Adrenal gland (tissue), 12 donors: Measurements from ENCODE around the gene ARG1. TPM values are rescaled to one million over a fixed set of nuclear protein-coding genes. Genes with fewer than 3 reads are reported as not detected.

Experiments
- DNase-seq, 7 donors: peaks; one replicate each; pipeline ENCODE4 v3.0.0-alpha.2; 2019 to 2020
- H3K27ac ChIP-seq, 5 donors: fragments of 200-600 bp; sonication (generic) in 4 of 5; 1 replicate in 3 of 5; 2 replicates in 2 of 5; pipeline versions ENCODE4 v1.5.1 to v1.8.0; 2016 to 2020; ENCODE audit warnings: mild to moderate bottlenecking in 1 of 5
- H3K27me3 ChIP-seq: fragments of 200-600 bp; 2 replicates; pipeline ENCODE4 v1.8.0; 2021
- H3K36me3 ChIP-seq, 2 donors: fragments of 200-600 bp; replicated peaks in 1 of 2; 1 replicate in 1 of 2; 2 replicates in 1 of 2; pipeline versions ENCODE4 v1.5.1 to v1.8.0; 2018 to 2022
- H3K4me1 ChIP-seq, 2 donors: fragments of 200-600 bp; replicated peaks in 1 of 2; 1 replicate in 1 of 2; 2 replicates in 1 of 2; pipeline versions ENCODE4 v1.5.1 to v1.8.0; 2018 to 2021
- H3K4me3 ChIP-seq, 4 donors: fragments of 200-600 bp; sonication (generic) in 3 of 4; one replicate each; pipeline ENCODE4 v1.5.1; 2016 to 2018
- H3K9me3 ChIP-seq, 3 donors: fragments of 200-600 bp; sonication (generic) in 1 of 3; replicated peaks in 1 of 3; 1 replicate in 2 of 3; 2 replicates in 1 of 3; pipeline versions ENCODE4 v1.5.1 to v1.8.0; 2016 to 2021
- POLR2A ChIP-seq, 2 donors: fragments of 450-650 bp; IDR thresholded peaks; one replicate each; pipeline ENCODE4 v1.6.1; 2017; ENCODE audit warnings: antibody characterized with exemption in 2 of 2, mild to moderate bottlenecking in 2 of 2, moderate library complexity in 1 of 2
- WGBS, 4 donors: extraction: QIAGEN DNeasy Blood & Tissue Kit in 2 of 4; methylation state at CpG; one replicate each; pipeline versions ENCODE4 v1.1.5 to v1.1.7; 2013 to 2017; 5-methylcytosine and 5-hydroxymethylcytosine counted together
- intact Hi-C, 2 donors: fragments of 100-400 bp; cut with DNase I; formaldehyde crosslinking; loops; one replicate each; pipeline versions ENCODE4 v1.14.1 to v1.15.0; 2022 to 2023
- polyA plus RNA-seq, 3 donors: library from polyadenylated mRNA; stranded (reverse); fragments of 200-250 nt in 2 of 3; fragments of 350-450 nt in 1 of 3; fragmentation: Illumina TruSeq in 1 of 3; extraction: RNeasy Lipid Tissue Mini Kit (QIAGEN cat#74804) in 1 of 3; gene quantifications; one replicate each; pipeline ENCODE4 v1.2.3, GENCODE V29; 2013 to 2014
- total RNA-seq, 9 donors: library from RNA; depleted of rRNA in 4 of 9; stranded (reverse); fragments of >200 nt in 4 of 9; fragments of 120-200 nt in 1 of 9; fragmentation: NEBNext Ultra II Directional in 1 of 9; extraction: Animal tissue kit (Norgen Biotek cat#: 25700) in 1 of 9; gene quantifications; one replicate each; pipeline versions ENCODE4 v1.1.0 to v1.2.4, GENCODE V29; 2013 to 2023
- TF ChIP-seq, protein P1 (sequence below), 6 experiments: fragments of 450-650 bp in 4 of 6; fragments of 200-600 bp in 2 of 6; sonication (generic) in 1 of 6; IDR thresholded peaks; 1 replicate in 5 of 6; 2 replicates in 1 of 6; pipeline versions ENCODE4 v1.5.1 to v1.8.0; 2016 to 2021; ENCODE audit warnings: antibody characterized with exemption in 6 of 6, mild to moderate bottlenecking in 2 of 6, moderate library complexity in 1 of 6
- donor health status: healthy with polysubstance abuse.
- donor health status: Bipolar disorder and iron deficiency.
- donor health status: DM: yes; HTN: yes; CAD: no.
- donor health status: DM: no; HTN: no; CAD: no.
- donor health status: DM: no; HTN: no; CAD: no.
- donor health status: DM: yes; HTN: yes; CAD: no.

ARG1 gene
- total and polyA plus RNA-seq, 12 donors, result 0.20 to 0.68 (median 0.44) TPM; not detected in 4

DNA sequence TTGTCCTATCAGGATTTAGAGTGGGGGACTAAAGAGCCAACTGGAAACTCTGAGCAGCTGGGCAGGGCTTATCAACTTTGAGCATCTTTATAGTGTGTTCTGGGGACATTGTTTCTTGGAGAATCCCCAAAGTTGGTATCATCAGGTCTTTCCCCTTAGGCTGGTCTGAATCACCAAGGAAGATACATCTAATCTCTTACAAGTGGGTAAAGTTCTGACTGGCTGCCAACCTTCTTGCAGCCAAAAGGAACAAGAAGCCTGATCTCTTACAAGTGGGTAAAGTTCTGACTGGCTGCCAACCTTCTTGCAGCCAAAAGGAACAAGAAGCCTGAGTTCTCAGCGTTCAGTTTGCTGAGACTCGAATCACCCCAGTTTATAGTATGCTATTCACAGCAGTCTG is 56.6 kb downstream of the ARG1 start:
- Histone ChIP-seq H3K4me1 (peaks cover 7 to 20% of the 10 kb centered on the region in 2 donors), H3K4me3 (no peak overlapping the region), H3K27me3 (no peaks in the 10 kb centered on the region), H3K27ac (no peak overlapping the region), H3K36me3 (no peaks in the 10 kb centered on the region), H3K9me3 (no peaks in the 10 kb centered on the region)
- intact Hi-C loops, result no loop called here
- no peak for DNase-seq
- TF ChIP-seq POLR2A (IDR thresholded peaks at IDR 0.05), result no peak
- TF ChIP-seq, protein P1, sequence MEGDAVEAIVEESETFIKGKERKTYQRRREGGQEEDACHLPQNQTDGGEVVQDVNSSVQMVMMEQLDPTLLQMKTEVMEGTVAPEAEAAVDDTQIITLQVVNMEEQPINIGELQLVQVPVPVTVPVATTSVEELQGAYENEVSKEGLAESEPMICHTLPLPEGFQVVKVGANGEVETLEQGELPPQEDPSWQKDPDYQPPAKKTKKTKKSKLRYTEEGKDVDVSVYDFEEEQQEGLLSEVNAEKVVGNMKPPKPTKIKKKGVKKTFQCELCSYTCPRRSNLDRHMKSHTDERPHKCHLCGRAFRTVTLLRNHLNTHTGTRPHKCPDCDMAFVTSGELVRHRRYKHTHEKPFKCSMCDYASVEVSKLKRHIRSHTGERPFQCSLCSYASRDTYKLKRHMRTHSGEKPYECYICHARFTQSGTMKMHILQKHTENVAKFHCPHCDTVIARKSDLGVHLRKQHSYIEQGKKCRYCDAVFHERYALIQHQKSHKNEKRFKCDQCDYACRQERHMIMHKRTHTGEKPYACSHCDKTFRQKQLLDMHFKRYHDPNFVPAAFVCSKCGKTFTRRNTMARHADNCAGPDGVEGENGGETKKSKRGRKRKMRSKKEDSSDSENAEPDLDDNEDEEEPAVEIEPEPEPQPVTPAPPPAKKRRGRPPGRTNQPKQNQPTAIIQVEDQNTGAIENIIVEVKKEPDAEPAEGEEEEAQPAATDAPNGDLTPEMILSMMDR (IDR thresholded peaks at IDR 0.05), result no peak
- 54 to 93% (median 87%) methylated on average over 2 of the region's 2 CpGs for WGBS, 4 donors

DNA sequence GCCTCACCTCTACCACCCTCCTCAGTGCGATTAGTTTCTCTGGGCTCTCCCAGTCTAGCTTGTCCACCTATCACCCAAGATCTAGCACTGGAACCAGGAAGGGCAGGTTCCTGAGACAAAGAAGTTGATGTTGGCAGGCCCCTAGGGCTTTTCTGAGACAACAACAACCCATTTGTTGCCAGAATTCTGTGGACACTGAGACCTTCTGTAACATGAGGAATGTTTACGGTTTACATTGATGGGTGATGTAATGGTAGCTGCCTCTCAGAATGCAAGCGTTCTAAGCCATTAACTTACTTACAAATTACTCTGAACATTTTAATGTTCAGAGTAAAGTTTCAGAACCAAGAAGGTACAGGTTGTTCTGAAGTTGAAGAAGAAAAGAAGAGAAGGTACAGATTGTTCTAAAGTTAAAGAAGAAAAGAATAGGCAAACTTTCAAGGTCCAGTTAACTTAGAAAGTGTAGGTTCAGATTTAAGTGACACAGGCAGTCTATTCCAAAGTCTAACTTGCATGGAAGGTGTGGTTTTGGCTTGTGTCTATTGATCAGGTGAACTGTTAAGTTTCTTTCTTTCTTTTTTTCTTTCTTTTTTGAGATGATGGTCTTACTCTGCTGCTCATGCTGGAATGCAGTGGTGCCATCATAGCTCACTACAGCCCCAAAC is 58.7 kb downstream of the ARG1 start:
- 73 to 82% (median 80%) methylated on average over 3 of the region's 3 CpGs for WGBS, 4 donors
- H3K9me3 ChIP-seq, result no peaks in the 10 kb centered on the region

More for the DNA sequence above, 58.7 kb downstream of the ARG1 start:
- TF ChIP-seq, protein P1 (IDR thresholded peaks at IDR 0.05), result no peak
- no peak for TF ChIP-seq POLR2A (IDR thresholded peaks at IDR 0.05)
- Histone ChIP-seq H3K36me3 (no peaks in the 10 kb centered on the region), H3K4me1 (peaks cover 7 to 16% of the 10 kb centered on the region in 2 donors), H3K27ac (no peak overlapping the region), H3K27me3 (no peaks in the 10 kb centered on the region), H3K4me3 (no peak overlapping the region)
- no peak for DNase-seq
- intact Hi-C loops, result no loop called here

Other genes starting within 250 kb of the ARG1 start
- gene MED23, start 55.0 kb downstream of the ARG1 start, total RNA-seq, result 10 to 100 TPM; 16.9 to 46.1 (median 30.6) TPM
- 10 to 100 TPM; 18.5 to 27.0 (median 20.1) TPM for gene MED23, start 55.0 kb downstream of the ARG1 start, polyA plus RNA-seq
- gene ENPP3, start 64.1 kb downstream of the ARG1 start, total RNA-seq, result 10 to 100 TPM in 6 of 9 donors, 1 to 10 TPM in 3; 6.3 to 69.7 (median 12.2) TPM
- gene ENPP3, start 64.1 kb downstream of the ARG1 start, polyA plus RNA-seq, result 10 to 100 TPM in 1 of 3 donors, 1 to 10 TPM in 2; 4.9 to 17.8 (median 5.9) TPM
- gene OR2A4, start 128.2 kb downstream of the ARG1 start, total RNA-seq, result under 1 TPM in 1 of 9 donors, not detected in 8; 0.06 TPM
- under 1 TPM in 1 of 3 donors, not detected in 2; 0.56 TPM for gene OR2A4, start 128.2 kb downstream of the ARG1 start, polyA plus RNA-seq
- not detected for gene CTAGE9, start 137.8 kb downstream of the ARG1 start, total RNA-seq
- gene CTAGE9, start 137.8 kb downstream of the ARG1 start, polyA plus RNA-seq, result not detected
- gene ENPP1, start 234.8 kb downstream of the ARG1 start, total RNA-seq, result 10 to 100 TPM in 6 of 9 donors, 1 to 10 TPM in 3; 6.8 to 44.7 (median 18.8) TPM
- 1 to 10 TPM; 2.1 to 4.6 (median 4.5) TPM for gene ENPP1, start 234.8 kb downstream of the ARG1 start, polyA plus RNA-seq